PC-3 (cell line): ENCODE data around the gene CLK2. TPM values are rescaled to one million over a fixed set of nuclear protein-coding genes. Genes with fewer than 3 reads are reported as not detected.

Source experiments
- ATAC-seq: fragments of 200-7000 bp; cut with Tn5 transposase; 2 replicates; pipeline ENCODE4 v1.9.1; 2020; ENCODE audit warnings: mild to moderate bottlenecking, moderate library complexity
- BruUV-seq: library from RNA; stranded (reverse); fragments of 400-500 nt; replicated peaks from 2 replicates; lab custom pipeline; 2021; lab: Mats Ljungman, UMichigan
- CTCF ChIA-PET: fragments of 300-600 bp; sonication (Branson Sonifier 250); formaldehyde crosslinking; loops from one replicate; lab custom pipeline; 2022; ENCODE audit warnings: antibody characterized with exemption; lab: Charles Lee
- POLR2A ChIA-PET: fragments of 300-600 bp; sonication (Branson Sonifier 250); formaldehyde crosslinking; loops from one replicate; lab custom pipeline; 2022; ENCODE audit warnings: antibody characterized with exemption; ENCODE audit not compliant: unreplicated experiment; lab: Charles Lee
- DNase-seq: peaks from one replicate; pipeline ENCODE4 v3.0.0-alpha.2; 2015
- H2AFZ ChIP-seq: fragments of 300-600 bp; sonication (generic); 2 replicates; pipeline ENCODE4 v1.6.0; 2016; ENCODE audit warnings: antibody characterized with exemption, low read length
- H3F3A ChIP-seq: fragments of 300-600 bp; sonication (generic); one replicate; pipeline ENCODE4 v1.6.0; 2017; ENCODE audit warnings: antibody characterized with exemption, low read length, control low read depth, mild to moderate bottlenecking; ENCODE audit not compliant: unreplicated experiment
- H3K27ac ChIP-seq: fragments of 300-600 bp; sonication (generic); 2 replicates; pipeline ENCODE4 v1.5.1; 2016; ENCODE audit warnings: mild to moderate bottlenecking, low read length
- H3K27me3 ChIP-seq: fragments of 300-600 bp; sonication (generic); 2 replicates; pipeline ENCODE4 v1.6.1; 2016; ENCODE audit warnings: low read length, mixed read lengths
- H3K36me3 ChIP-seq: fragments of 300-600 bp; sonication (generic); 2 replicates; pipeline ENCODE4 v1.6.1; 2016; ENCODE audit warnings: low read depth, mixed run types, low read length, mixed read lengths
- H3K4me1 ChIP-seq: fragments of 300-600 bp; sonication (generic); 2 replicates; pipeline ENCODE4 v1.5.1; 2016; ENCODE audit warnings: low read length; ENCODE audit not compliant: insufficient read depth
- H3K4me2 ChIP-seq: fragments of 300-600 bp; sonication (generic); 2 replicates; pipeline ENCODE4 v1.6.0; 2016; ENCODE audit warnings: low read length
- H3K4me3 ChIP-seq: fragments of 300-600 bp; sonication (generic); 2 replicates; pipeline ENCODE4 v1.5.1; 2016; ENCODE audit warnings: mild to moderate bottlenecking, low read length, mixed read lengths
- H3K79me2 ChIP-seq: fragments of 300-600 bp; sonication (generic); 2 replicates; pipeline ENCODE4 v1.6.1; 2017; ENCODE audit warnings: low read length, mixed read lengths
- H3K9ac ChIP-seq: fragments of 300-600 bp; sonication (generic); 2 replicates; pipeline ENCODE4 v1.6.0; 2016; ENCODE audit warnings: mild to moderate bottlenecking, low read length
- H3K9me2 ChIP-seq: fragments of 300-600 bp; sonication (generic); replicated peaks from 2 replicates; pipeline ENCODE4 v1.6.1; 2016; ENCODE audit warnings: mixed run types, low read length, mixed read lengths
- H3K9me3 ChIP-seq: fragments of 300-600 bp; sonication (generic); 2 replicates; pipeline ENCODE4 v1.6.1; 2016; ENCODE audit warnings: low read length, mixed read lengths
- H4K20me1 ChIP-seq: fragments of 300-600 bp; sonication (generic); 2 replicates; pipeline ENCODE4 v1.6.1; 2016; ENCODE audit warnings: low read length, mixed read lengths
- CTCF ChIP-seq: fragments of 300-600 bp; sonication (generic); conservative IDR thresholded peaks from 2 replicates; pipeline ENCODE4 v1.5.1; 2017; ENCODE audit warnings: antibody characterized with exemption, low read depth, mild to moderate bottlenecking, low read length
- EZH2 ChIP-seq: fragments of 300-600 bp; sonication (generic); IDR thresholded peaks from one replicate; pipeline ENCODE4 v1.6.1; 2017; ENCODE audit warnings: antibody characterized with exemption, mild to moderate bottlenecking, low read length; ENCODE audit not compliant: unreplicated experiment
- EZH2phosphoT487 ChIP-seq: fragments of 300-600 bp; sonication (generic); IDR thresholded peaks from 2 replicates; pipeline ENCODE4 v1.6.1; 2018; ENCODE audit warnings: mild to moderate bottlenecking, antibody characterized with exemption, low read length, borderline replicate concordance
- intact Hi-C: fragments of 100-400 bp; cut with micrococcal nuclease; formaldehyde crosslinking; loops from 2 replicates; pipeline ENCODE4 v1.9.0; 2023
- total RNA-seq: library from RNA; depleted of rRNA; stranded (reverse); fragments of >200 nt; gene quantifications from 2 replicates; pipeline ENCODE4 v1.2.3, GENCODE V29; 2014

CLK2 gene
- total RNA-seq, 1 experiment from 2014 or later, result 49.9 TPM

DNA sequence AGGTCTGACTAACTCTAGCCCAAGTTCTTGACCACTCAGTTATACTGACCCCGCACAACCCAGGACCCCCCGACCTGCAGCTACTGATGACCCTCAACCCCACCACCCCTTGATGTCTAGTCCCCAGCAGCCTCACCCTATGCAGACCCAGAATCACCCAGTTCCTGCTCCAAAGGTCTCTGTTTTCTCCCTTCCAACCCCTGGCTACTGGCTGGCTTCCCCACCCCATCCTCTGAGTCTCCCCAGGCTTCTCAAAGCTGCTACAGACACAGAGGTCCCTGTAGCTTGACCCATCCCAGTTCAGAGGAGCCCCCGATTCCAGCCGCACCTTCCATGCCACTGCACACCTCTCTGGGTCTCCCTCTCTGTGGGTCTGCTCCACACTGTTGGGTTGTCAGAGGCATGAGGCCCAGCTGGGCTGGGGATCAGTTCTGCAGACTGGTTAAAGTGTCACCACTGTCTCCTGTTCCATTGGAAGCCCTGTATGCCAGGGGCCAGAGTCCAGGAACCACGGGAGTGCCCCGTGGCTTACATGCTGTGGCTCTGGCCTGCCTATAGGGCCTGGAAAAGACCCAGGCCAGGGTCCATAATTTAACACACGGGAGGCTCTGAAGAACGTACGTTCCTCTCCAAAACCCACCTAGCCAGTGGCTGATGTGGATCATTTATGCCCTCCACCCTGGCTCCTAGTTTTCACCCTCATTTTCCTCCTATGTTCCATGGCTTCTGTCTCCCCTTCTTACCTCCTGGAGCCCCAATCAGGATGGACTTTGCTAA lies 27.4 kb upstream of the CLK2 start:
- Histone ChIP-seq H3K27ac (no peak overlapping the region), H3K9me2 (no peaks in the 10 kb centered on the region), H2AFZ (no peak overlapping the region), H3K4me1 (peaks cover under 1% of the 10 kb centered on the region; the same call in 1 of the 2 replicates), H3K36me3 (no peaks in the 10 kb centered on the region), H3F3A (no peaks in the 10 kb centered on the region), H4K20me1 (no peaks in the 10 kb centered on the region), H3K9me3 (no peaks in the 10 kb centered on the region), H3K79me2 (no peaks in the 10 kb centered on the region), H3K4me3 (no peak overlapping the region), H3K9ac (no peak overlapping the region), H3K4me2 (no peak overlapping the region), H3K27me3 (no peaks in the 10 kb centered on the region)
- no peak for DNase-seq
- ATAC-seq, result no peak
- TF ChIP-seq CTCF (no peak), EZH2 (no peak), EZH2phosphoT487 (no peak)
- no TSS peak for BruUV-seq
- POLR2A ChIA-PET, result no interaction called here
- CTCF ChIA-PET, result interaction anchor here (0.6 kb wide), 1 partner anchor 177 kb away, joined by 3 read pairs; no protein-coding TSS in a partner anchor
- intact Hi-C loops, result no loop called here

DNA sequence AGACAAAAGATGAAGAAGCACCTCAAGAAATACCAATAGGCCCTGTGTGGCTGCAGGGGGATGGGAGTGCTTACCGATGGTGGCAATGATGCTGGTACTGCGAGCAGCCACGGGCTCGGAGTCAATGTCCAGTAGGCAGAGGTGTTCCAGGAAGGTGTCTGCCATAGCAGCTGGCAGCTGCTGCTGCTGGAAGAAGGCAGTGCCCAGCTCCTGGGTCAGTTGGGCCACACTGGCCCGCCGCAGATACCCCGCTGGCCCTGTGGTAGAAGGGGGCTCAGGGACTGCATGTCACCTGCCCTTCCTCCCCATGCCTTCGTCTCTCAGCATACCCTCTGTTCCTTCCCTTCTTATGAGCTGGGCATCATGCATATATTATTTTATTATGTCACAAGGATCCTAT lies 26.7 kb upstream of the CLK2 start:
- no peak for TF ChIP-seq EZH2phosphoT487
- no peak for TF ChIP-seq CTCF
- TF ChIP-seq EZH2, result no peak
- no peak overlapping the region for H3K9ac ChIP-seq
- ATAC-seq (no peak), DNase-seq (no peak)
- CTCF ChIA-PET, result interaction anchor here (0.5 to 0.6 kb wide), 2 partner anchors 56 to 177 kb away, joined by 3 read pairs; no protein-coding TSS in a partner anchor
- H3K79me2 ChIP-seq, result no peaks in the 10 kb centered on the region
- POLR2A ChIA-PET, result no interaction called here
- H3K4me1 ChIP-seq, result no peaks in the 10 kb centered on the region
- no peak overlapping the region for H3K4me3 ChIP-seq
- intact Hi-C loops, result no loop called here
- H3K4me2 ChIP-seq, result no peak overlapping the region
- BruUV-seq, result no TSS peak
- no peak overlapping the region for H3K27ac ChIP-seq
- no peaks in the 10 kb centered on the region for H4K20me1 ChIP-seq
- H3K9me3 ChIP-seq, result no peaks in the 10 kb centered on the region
- H3K27me3 ChIP-seq, result no peaks in the 10 kb centered on the region
- H3F3A ChIP-seq, result no peaks in the 10 kb centered on the region
- H2AFZ ChIP-seq, result no peak overlapping the region
- no peaks in the 10 kb centered on the region for H3K36me3 ChIP-seq
- H3K9me2 ChIP-seq, result no peaks in the 10 kb centered on the region

DNA sequence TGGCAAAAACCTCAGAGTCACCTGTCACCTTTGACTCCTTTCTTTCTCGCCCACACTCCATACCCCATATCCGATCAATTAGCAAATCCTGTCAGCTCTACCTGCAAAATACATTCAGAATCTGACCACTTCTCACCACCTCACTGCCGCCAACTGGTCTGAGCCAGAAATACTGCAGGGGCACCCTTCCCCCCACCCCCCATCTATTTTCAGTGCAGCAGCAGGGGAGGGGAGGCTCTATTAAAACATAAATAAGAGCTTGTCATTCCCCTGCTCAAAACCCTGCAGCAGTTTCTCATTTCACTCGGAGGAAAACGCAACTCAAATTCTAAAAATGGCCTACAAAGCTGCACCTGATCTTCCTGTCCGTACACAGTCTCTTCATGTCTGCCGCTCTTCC lies 24.1 kb upstream of the CLK2 start:
- no peaks in the 10 kb centered on the region for H3F3A ChIP-seq

More for the DNA sequence above, 24.1 kb upstream of the CLK2 start:
- Histone ChIP-seq H2AFZ (no peak overlapping the region), H3K4me2 (no peak overlapping the region), H3K9ac (no peak overlapping the region), H3K79me2 (no peaks in the 10 kb centered on the region), H3K9me3 (no peaks in the 10 kb centered on the region), H4K20me1 (no peaks in the 10 kb centered on the region), H3K27me3 (no peaks in the 10 kb centered on the region), H3K4me3 (no peak overlapping the region), H3K9me2 (no peaks in the 10 kb centered on the region), H3K27ac (no peak overlapping the region), H3K36me3 (no peaks in the 10 kb centered on the region), H3K4me1 (no peaks in the 10 kb centered on the region)
- POLR2A ChIA-PET, result no interaction called here
- intact Hi-C loops, result no loop called here
- no peak for ATAC-seq
- CTCF ChIA-PET, result no interaction called here
- no peak for TF ChIP-seq EZH2
- no peak for TF ChIP-seq EZH2phosphoT487
- no peak for TF ChIP-seq CTCF
- no TSS peak for BruUV-seq
- no peak for DNase-seq
